Stomach (tissue), 4 donors: ENCODE data around the gene MYRIP.

Experiments used
- POLR2A ChIP-seq, 4 donors: fragments of 450-650 bp; IDR thresholded peaks; one replicate each; pipeline ENCODE4 v1.6.1; 2016; ENCODE audit warnings: antibody characterized with exemption in 4 of 4, control low read depth in 2 of 4, mild to moderate bottlenecking in 1 of 4, moderate library complexity in 1 of 4
- TF ChIP-seq, protein P1 (sequence below), 7 experiments: fragments of 450-650 bp in 4 of 7; fragments of 200-600 bp in 3 of 7; sonication (generic) in 3 of 7; IDR thresholded peaks; one replicate each; pipeline ENCODE4 v1.5.1; 2016 to 2019; ENCODE audit warnings: antibody characterized with exemption in 7 of 7, control low read depth in 2 of 7, mild to moderate bottlenecking in 1 of 7

DNA sequence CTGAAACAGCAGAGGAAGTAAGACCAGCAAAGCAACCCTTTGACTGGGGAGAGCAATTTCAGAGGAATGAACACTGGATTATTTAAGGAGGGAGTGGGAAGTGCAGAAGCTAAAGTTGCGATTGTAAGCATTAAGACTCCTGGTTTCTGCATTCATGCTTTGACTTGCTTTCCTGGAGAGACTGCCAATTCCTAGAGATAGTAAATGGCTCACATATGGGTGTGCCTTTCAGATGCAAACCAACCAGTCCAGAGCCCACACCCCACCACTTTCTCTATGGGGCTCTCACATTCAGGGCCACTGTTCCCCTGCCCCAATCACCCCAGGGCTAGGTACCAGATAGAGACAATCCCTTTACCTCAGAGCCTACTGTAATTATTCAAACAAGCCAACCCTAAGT is 299.2 kb downstream of the MYRIP start:
- TF ChIP-seq, protein P1, sequence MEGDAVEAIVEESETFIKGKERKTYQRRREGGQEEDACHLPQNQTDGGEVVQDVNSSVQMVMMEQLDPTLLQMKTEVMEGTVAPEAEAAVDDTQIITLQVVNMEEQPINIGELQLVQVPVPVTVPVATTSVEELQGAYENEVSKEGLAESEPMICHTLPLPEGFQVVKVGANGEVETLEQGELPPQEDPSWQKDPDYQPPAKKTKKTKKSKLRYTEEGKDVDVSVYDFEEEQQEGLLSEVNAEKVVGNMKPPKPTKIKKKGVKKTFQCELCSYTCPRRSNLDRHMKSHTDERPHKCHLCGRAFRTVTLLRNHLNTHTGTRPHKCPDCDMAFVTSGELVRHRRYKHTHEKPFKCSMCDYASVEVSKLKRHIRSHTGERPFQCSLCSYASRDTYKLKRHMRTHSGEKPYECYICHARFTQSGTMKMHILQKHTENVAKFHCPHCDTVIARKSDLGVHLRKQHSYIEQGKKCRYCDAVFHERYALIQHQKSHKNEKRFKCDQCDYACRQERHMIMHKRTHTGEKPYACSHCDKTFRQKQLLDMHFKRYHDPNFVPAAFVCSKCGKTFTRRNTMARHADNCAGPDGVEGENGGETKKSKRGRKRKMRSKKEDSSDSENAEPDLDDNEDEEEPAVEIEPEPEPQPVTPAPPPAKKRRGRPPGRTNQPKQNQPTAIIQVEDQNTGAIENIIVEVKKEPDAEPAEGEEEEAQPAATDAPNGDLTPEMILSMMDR (IDR thresholded peaks at IDR 0.05): no peak
- TF ChIP-seq POLR2A (IDR thresholded peaks at IDR 0.05): no peak
